K562 (cell line): Measurements from ENCODE around the gene ERF. TPM values are rescaled to one million over a fixed set of nuclear protein-coding genes. Genes with fewer than 3 reads are reported as not detected.

ENCODE experiments used
- BRD9 ChIP-seq: fragments of 450-650 bp; IDR thresholded peaks from 2 replicates; pipeline ENCODE4 v1.6.1; 2018; ENCODE audit warnings: low read depth; ENCODE audit not compliant: partially characterized antibody
- CGGBP1 ChIP-seq: fragments of 250-450 bp; sonication (Bioruptor Pico); IDR thresholded peaks from 2 replicates; pipeline ENCODE4 v1.9.0; 2021; ENCODE audit warnings: mild to moderate bottlenecking
- CUX1 ChIP-seq: fragments of 200-800 bp; sonication (Bioruptor generic); IDR thresholded peaks from 2 replicates; pipeline ENCODE4 v1.6.1; 2016; ENCODE audit warnings: missing genetic modification characterization, missing compliant biosample characterization
- KLF1 ChIP-seq: fragments of 450-650 bp; IDR thresholded peaks from 2 replicates; pipeline ENCODE4 v1.6.1; 2016; ENCODE audit warnings: missing genetic modification characterization, missing compliant biosample characterization
- MBD1 ChIP-seq: fragments of 250-450 bp; sonication (Bioruptor Pico); IDR thresholded peaks from 2 replicates; pipeline ENCODE4 v1.8.0; 2022; ENCODE audit warnings: inconsistent platforms
- NKRF ChIP-seq: fragments of 450-650 bp; IDR thresholded peaks from 2 replicates; pipeline ENCODE4 v1.6.1; 2016; ENCODE audit warnings: borderline replicate concordance
- RAD51 ChIP-seq: fragments of 450-650 bp; IDR thresholded peaks from 2 replicates; pipeline ENCODE4 v1.7.1; 2016; ENCODE audit warnings: low read depth, mild to moderate bottlenecking, borderline replicate concordance
- RBM39 ChIP-seq: fragments of 200-400 bp; formaldehyde crosslinking; optimal IDR thresholded peaks from 2 replicates; pipeline ENCODE3; 2018; ENCODE audit warnings: low read depth, low read length
- THAP12 ChIP-seq: fragments of 250-450 bp; sonication (Bioruptor Pico); IDR thresholded peaks from 2 replicates; pipeline ENCODE4 v1.9.0; 2021; ENCODE audit warnings: mild to moderate bottlenecking, inconsistent platforms
- UBTF ChIP-seq, 2 experiments: IDR thresholded peaks; 2 replicates each; pipeline ENCODE4 v1.6.1; 2012; ENCODE audit warnings: improper control_type of control experiment in 2 of 2, low read depth in 2 of 2, low read length in 2 of 2, borderline replicate concordance in 1 of 2
- ZNF23 ChIP-seq: fragments of 250-450 bp; sonication (Bioruptor Pico); IDR thresholded peaks from 2 replicates; pipeline ENCODE4 v1.4.0; 2020; ENCODE audit warnings: mild to moderate bottlenecking
- ZNF586 ChIP-seq: fragments of 450-650 bp; formaldehyde crosslinking; conservative IDR thresholded peaks from 2 replicates; pipeline ENCODE4 v1.4.0; 2020; ENCODE audit warnings: mild to moderate bottlenecking, moderate library complexity
- polyA plus RNA-seq, 8 experiments: library from polyadenylated mRNA; depleted of rRNA in 4 of 8; stranded (reverse) in 5 of 8; unstranded in 3 of 8; fragments of >200 nt; fragmentation: Nextera tagmentation in 2 of 8; fragmentation: Illumina TruSeq in 1 of 8; extraction: Ambion mirVana in 2 of 8; extraction: Trizol in 1 of 8; gene quantifications; 2 replicates each; pipeline versions ENCODE4 v1.2.1 to v1.2.3, GENCODE V29; 2011 to 2014; ENCODE audit warnings: inconsistent platforms in 1 of 8, missing spikeins in 1 of 8
- total RNA-seq, 7 experiments: library from RNA; depleted of rRNA in 6 of 7; stranded (reverse); fragments of >200 nt in 6 of 7; fragmentation: Illumina TruSeq in 2 of 7; extraction: Trizol in 2 of 7; gene quantifications; 2 replicates each; pipeline versions ENCODE4 v1.2.1 to v1.2.3, GENCODE V29; 2011 to 2021; ENCODE audit warnings: low replicate concordance in 1 of 7

ERF gene
- total and polyA plus RNA-seq, 9 of the 15 experiments (the other 6 are each of a cell fraction or from before 2014, with no cell fraction given), result 0.03 to 75.4 (median 27.0) TPM

- TF ChIP-seq ZNF23 (no peak), THAP12 (CRISPR knock-in tag) (peak; percentile 84), ZNF586 (CRISPR knock-in tag) (no peak), UBTF (IDR thresholded peaks at IDR 0.05; ENCODE audit: borderline replicate concordance in 1 of 2, low read depth in 2 of 2, low read length in 2 of 2) (no peak), BRD9 (no peak), KLF1 (tag) (0 out of 2 replicates have a peak, but pooled peaks have one; percentile 2), NKRF (no peak), RBM39 (no peak), MBD1 (CRISPR knock-in tag) (no peak), RAD51 (peak; percentile 77), CUX1 (peak; percentile 39; the same call in 1 of the 2 replicates), CGGBP1 (CRISPR knock-in tag) (no peak)
These were observed 13.3 kb upstream of the ERF start (continued) for GRCh38 chr19:42268142-42268703.
